ENCODE data around the gene IKBKE.

DNA sequence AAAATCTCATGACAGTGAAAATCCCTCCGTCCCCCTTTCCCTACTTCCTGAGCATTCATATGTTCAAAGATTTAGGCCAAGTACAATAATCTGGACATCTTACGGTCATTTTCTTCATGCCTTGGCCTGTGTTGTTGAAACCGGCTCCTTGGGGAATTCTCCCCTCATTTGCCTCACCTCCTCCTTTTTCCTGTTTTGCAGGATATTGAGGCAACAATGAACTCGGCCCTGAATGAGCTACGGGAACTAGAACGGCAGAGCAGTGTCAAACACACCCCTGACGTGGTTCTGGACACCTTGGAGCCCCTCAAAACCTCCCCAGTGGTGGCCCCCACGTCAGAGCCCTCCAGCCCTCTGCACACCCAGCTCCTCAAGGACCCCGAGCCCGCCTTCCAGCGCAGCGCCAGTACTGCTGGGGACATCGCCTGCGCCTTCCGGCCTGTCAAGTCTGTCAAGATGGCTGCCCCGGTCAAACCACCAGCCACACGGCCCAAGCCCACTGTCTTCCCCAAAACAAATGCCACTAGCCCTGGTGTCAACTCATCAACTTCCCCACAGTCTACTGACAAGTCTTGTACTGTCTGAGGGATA, 9.3 kb upstream of the IKBKE start:
- no peak for TF ChIP-seq POLR2A (IDR thresholded peaks at IDR 0.05)
- TF ChIP-seq, protein P1, sequence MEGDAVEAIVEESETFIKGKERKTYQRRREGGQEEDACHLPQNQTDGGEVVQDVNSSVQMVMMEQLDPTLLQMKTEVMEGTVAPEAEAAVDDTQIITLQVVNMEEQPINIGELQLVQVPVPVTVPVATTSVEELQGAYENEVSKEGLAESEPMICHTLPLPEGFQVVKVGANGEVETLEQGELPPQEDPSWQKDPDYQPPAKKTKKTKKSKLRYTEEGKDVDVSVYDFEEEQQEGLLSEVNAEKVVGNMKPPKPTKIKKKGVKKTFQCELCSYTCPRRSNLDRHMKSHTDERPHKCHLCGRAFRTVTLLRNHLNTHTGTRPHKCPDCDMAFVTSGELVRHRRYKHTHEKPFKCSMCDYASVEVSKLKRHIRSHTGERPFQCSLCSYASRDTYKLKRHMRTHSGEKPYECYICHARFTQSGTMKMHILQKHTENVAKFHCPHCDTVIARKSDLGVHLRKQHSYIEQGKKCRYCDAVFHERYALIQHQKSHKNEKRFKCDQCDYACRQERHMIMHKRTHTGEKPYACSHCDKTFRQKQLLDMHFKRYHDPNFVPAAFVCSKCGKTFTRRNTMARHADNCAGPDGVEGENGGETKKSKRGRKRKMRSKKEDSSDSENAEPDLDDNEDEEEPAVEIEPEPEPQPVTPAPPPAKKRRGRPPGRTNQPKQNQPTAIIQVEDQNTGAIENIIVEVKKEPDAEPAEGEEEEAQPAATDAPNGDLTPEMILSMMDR (IDR thresholded peaks at IDR 0.05): no peak

Measured in prostate gland (tissue), 2 donors.